Femur (tissue), 1 donor: ENCODE data around the gene ENOX1.
"Not testable (repeated sequence)": the region's sequence is repeated elsewhere in the genome, so short reads cannot be mapped to it uniquely, and the experiment has no call there.

Source experiments
- DNase-seq: peaks from one replicate; pipeline ENCODE4 v3.0.0-alpha.2; 2017

Gene ENOX1

GRCh38 chr13:43170506-43170905 is 616.3 kb downstream of the ENOX1 start:
- no peak for DNase-seq

- not testable (repeated sequence) for DNase-seq
Observed at GRCh38 chr13:43168434-43168833, 618.3 kb downstream of the ENOX1 start.

DNA sequence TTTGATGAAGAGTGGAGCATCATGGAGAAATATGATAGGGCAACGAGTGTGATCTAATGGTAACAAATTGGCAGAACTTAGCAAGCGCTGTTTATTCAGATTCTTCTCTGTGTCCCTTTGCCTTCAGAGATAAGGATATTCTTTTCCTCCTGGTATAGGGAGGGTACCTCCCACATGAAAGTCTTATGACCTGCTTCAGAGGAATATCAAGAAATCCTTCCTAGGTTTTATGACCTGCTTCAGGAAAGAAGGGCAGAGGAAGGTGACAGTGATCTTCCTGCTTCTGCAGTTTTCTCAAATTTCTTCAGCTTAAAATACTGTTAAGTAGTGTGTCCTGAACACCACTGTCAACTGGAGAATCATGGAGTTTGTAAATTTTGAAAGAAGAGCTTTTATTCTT is 619.0 kb downstream of the ENOX1 start:
- DNase-seq, result no peak

DNA sequence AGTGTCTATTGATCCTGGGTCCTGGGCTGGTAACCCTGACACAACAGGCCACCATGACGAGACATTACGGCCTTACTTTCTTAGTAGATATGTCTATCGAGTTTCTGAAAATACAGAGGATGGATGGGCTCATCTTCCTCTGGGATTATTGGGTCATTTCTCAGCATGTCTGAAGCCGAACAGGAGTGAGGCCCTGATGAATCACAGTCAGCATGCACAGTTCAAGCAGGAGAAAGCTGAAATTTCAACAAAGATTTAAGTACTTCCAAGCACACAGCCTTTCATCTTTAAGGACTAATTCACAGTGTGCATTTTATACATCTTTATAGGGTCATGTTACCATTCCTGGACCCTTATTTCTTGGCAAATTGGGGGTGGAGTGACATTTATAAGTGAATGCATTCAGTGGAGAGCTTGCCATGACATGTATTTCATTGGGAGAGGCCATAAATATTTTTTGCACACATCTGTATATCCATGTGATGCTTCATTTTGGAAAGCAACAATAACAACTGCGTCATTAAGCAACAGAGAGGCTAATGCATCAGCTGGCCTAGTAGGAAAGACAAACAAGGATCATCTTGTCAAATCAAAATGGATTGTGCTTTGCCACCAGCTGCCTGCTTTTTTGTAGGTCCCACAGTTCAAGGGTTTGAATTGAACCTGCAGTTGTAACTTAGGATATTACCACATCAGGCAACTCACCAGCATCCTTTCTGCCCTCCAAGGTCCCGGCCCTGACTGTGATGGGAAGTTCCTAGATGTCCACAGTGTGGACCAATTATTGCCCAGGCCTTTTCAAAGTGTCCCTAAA is 619.9 kb downstream of the ENOX1 start:
- DNase-seq, result no peak
